ENCODE measurements around the gene ZNF398.
"Not testable (repeated sequence)": the region's sequence is repeated elsewhere in the genome, so short reads cannot be mapped to it uniquely, and the experiment has no call there.

The ZNF398 gene

DNA sequence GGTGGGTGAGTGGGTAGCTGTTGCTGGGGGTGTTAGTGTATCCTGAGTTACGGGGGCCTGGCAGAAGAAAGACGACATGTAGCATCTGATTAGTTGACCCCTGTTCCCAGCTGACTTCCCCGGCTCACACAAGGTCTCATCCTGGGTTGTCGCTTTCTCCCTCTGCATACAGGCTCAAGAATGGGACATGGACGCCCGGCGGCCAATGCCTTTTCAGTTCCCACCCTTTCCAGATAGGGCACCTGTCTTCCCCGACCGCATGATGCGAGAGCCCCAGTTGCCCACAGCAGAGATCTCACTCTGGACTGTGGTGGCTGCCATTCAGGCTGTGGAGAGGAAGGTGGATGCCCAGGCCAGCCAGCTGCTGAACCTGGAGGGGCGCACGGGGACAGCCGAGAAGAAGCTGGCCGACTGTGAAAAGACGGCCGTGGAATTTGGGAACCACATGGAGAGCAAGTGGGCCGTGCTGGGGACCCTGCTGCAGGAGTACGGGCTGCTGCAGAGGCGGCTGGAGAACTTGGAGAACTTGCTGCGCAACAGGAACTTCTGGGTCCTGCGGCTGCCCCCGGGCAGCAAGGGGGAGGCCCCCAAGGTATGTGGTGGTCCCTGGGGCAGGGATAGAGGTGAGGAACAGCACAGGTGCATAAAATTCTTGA, 51.0 kb downstream of the ZNF398 start:
- DNase-seq = no peak

DNA sequence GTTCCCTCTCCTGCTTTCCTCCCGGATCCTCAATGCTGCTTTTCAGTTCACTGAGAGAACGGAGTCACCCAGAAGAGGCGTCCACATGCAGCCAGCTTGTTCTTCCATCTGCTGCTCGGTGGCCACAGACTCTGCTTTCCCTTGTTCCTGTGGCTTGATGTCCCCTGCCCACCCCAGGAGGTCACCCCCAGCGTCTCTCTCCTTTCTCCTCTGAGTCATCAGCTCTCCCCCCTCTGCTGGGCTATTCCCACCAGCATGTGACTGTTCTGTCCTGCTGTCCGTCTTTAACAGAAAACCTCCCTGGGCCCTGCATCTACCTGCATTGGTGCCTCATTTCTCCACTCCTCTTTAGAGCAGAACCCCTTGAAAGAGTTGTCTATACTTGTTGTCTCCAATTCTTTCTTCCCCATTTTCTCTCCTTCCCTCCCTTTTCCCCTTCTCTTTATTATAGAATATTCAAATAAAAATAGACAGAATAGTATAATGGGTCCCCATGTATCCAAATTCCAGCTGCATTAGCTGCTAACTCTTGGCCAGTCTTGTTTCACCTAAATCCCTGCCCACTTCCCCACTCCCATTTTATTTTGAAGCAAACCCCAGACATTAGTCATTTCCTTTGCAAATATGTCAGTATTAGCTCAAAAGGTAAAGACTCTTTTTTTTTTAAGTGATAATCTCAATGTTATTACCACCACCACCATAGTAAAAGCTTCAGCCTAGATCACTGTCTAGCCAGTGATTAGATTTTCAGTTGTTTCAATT, 52.2 kb downstream of the ZNF398 start:
- no peak for DNase-seq

DNA sequence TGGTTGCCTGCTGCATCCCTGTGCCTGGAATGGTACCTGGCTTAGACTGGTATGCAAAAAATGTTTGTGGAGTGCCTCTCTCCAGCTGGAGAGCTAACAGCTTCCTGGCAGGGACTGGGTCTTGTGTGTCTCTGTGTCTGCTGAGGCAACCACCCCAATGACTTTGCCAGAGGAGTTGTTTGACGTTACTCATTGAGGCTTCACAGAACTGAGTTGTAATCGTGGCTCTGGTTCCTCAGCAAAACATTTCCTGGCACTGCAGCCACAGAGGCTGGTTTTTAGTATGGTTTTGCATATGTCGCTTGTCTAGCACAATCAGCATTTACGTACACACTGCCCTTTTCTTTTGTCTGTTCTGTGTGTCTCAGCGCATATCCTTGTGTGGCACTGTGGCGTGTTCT, 55.6 kb downstream of the ZNF398 start:
- DNase-seq = no peak

DNA sequence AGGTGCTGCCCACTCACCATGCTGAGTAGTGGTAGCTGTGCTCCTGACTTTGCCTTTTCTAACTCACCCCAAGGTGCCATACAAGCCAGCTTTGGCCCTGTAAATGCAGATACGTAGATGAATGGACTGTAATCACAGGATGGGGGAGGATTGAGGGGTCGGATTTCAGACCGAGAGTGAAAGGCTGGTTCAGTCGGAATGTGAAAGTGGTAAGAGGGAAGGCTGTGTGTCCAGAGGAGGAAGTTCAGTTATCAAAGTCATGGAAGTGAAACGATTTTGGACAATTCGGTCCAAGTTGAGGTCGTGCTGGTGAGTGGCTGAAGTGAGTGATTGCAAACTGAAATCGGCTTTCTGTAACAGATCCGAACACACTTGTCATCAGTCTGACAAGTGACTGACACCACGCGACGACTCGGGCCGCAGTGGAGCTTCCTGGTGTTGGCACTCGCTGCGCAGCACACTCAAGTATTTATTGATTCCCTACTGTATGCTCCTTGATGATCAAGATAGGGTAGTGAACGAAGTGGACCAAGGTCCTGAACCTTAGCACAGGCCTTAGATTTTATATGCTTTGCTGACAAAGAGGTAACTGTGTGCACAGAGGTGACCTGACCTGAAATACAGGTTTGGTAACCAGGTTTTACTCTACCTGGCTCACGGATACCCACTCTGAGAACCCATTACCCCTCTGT, 58.6 kb downstream of the ZNF398 start:
- DNase-seq = no peak

DNA sequence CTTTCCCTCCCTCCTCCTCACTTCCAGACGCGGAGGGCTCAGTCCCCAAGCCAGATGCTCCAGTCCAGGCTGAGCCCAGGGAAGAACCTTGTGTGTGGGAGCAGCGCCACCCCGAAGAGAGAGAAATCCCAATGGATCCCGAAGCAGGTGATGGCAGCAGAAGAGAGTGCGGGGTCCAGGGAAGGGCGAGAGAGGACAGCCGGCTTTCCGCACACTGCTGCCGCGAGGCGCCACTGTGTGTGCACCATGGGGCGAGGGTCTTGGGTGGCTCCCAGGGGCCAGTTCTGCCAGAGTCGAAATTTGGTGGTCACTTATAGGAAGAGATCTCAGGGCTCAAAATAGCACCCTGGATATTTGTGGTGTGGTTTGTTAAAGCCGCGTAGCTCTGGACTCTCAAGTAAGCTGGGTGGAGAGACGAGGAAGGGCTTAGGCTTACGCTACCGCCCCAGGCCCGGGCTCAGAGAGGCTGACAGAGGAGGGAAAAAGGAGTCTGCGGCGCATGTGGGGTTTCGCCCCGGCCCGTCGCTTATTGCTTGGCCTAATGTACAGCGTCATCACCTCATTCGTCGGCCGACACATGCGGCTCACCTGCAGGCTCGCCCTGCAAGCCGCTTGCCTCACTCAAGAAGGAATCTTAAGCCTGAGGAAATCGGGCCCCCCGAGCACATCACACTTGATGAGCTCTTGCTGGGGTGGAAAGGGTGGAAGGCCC, 60.2 kb downstream of the ZNF398 start:
- no peak for DNase-seq

DNA sequence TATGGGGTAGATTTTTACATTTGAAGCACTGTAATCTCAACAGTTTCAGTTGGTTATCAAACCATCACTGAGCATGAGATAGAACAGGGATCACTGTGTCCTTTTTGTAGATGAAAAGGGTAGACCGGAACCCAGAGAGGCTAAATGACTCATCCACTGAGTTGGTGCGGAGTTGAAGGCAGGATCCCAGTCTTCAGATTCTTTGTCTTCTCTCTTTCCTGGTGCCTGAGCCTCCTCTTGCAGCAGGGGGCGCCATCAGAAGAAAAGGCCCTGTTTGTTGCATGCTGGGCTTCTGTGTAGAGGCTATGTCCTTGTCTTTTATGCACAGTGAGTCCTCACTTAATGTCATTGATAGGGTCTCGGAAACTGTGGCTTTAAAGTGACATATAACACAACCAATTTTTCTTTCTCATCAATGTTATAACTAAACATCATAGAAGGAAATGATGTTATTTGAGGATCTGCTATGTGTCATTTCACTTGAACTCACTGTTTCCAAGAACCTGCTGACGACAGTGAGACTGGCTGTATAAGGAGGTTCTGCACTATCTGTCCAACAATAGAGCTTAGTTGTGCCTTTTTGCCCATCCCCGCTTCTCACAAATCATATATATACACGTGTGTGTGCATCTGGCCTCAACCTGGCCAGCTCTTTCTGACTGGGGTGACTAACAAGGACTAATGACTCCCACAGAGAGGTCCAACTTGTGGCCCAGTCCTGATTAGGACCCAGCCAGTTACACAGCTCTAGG, 62.4 kb downstream of the ZNF398 start:
- DNase-seq = peak; percentile 38

DNA sequence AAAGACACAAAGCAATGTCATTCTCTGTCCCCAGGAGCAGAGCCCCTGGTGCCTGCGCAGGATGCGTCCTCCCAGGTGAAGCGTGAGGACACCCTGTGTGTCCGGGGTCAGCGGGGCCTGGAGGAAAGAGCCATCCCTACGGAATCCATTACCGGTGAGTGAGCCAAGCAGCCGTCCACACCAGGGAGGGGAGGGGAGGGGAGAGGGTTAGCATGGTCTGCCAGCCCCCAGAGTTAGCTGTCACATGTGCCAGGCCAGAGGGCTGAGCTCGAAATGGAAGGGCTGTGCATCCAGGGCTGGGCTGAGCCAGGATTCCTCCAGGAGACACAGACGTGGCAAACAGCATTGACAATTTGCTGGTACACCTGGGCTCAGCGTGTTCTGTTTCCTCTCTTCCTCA, 63.3 kb downstream of the ZNF398 start:
- DNase-seq = no peak

DNA sequence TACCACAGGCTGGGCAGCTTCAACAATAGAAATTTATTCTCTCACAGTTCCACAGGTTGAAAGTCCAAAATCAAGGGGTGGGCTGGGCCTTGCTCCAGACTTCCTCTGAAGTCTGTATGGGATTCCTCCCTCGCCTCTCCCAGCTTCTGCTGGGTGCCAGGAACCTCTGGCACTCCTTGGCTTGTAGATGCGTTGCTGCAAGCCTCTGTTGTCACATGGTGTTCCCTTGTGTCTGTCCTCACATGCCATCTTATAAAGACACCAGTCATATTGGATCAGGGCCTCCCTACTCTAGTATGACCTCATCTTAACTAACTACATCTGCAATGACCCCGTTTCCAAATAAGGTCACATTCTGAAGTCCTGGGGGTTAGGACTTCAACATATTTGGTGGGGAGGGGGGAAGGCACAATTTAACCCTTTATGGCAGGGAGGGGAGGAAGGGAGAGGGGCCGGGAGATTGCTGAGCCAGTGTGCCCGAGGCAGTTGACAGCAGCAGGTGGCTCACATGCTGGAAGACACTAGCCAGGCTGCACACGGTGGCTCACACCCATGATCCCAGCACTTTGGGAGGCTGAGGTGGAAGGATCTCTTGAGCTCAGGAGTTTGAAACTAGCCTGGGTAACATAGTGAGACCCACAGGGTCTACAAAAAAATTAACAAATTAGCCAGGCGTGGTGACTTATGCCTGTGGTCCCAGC, 66.9 kb downstream of the ZNF398 start:
- no peak for DNase-seq

DNA sequence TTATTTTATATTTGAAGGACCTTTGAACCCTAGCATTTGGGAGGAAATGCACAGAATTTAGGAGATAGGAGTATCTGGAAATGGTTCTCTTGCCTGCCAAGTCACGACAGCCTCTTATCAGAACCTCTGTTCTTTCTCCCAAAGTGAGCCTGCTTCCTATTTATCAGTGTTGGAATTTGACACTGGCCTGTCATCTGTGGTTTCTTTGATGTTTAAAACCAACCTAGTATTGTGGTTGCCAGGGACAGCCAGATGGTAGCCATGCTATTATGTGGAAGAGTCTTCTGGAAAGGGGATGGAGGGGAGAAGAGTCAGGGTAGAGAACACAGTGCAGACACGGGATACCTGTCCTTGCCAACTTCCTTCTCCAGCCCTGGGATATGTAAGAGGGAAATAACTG, 69.1 kb downstream of the ZNF398 start:
- no peak for DNase-seq

DNA sequence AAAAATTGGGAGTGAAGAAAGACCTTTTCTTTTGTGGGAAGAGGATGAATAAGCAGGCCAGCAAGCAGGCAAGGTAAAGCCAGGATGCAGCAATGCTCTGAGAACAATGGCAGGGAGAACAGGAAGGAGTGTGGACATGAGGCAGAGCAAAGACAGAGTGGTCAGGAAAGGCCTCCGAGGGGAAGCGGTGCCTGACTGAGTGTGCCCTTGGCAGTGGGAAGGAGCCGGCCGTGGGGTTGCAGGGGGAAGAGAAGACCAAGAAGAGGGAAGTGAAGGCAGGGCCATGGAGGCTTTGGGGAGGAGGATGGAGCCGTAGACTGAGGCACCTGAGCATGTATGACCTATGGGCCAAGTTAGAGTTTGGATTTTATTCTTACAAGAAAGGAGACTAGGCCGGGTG, 70.3 kb downstream of the ZNF398 start:
- no peak for DNase-seq

DNA sequence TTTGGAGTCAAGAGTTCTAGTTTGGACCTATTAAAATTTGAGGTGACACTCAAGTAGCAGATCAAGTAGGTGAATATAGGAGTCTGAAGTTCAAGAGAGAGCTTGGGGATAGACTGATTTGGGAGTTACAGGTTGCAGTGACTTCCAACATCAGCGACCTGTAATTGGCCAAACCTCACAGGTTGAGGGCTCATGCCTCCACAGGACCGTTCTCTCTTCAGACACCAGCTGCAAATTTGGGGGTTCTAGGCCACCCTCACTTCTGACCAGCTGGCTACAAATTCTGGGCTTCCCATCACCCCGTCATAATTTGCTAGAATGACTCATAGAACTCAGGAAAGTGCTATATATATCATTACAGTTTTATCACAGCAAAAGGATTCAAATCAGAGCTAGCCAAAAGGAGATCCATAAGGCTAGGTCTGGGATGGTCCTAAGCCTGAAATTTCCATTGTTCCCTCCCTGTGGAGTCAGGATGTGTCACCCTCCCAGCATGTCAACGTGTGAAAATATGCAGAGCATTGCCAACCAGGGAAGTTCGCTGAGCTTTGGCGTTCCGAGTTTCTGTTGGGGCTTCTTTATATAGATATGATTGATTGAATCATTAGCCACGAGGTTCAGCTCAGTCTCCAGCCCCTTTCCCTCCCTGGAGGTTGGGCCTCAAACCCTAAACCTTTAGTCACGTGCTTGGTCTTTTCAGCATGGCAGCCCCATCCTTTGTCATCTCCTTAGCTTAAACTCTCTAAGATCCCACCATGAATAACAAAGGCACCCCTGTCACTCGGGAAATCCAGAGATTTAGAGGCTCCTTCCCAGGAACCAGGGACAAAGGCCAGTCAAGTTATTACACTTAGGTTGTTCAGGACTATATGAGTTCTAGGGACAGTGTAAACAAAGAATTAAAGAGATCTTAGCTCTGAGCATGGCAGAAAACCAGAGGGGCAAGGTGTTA, 71.5 kb downstream of the ZNF398 start:
- DNase-seq = no peak

DNA sequence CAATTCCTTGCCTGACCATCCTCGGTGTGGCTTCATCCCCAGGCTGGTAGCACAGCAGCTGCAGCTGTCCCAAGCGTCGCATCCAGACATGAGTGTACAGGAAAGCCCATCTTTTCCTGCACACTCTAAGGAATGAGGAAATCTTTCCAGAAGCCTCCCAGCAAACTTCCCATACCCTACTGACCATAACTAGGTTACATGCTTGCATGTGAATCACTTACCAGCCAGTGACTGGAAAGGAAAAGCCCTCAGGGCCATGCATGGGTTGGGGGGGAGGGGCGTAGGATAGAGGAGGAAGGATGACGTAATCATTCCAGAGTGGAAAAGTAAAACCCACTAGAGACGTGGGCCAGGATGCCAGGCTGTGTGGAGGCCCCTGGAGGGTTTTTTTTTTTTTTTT, 73.3 kb downstream of the ZNF398 start:
- no peak for DNase-seq

DNA sequence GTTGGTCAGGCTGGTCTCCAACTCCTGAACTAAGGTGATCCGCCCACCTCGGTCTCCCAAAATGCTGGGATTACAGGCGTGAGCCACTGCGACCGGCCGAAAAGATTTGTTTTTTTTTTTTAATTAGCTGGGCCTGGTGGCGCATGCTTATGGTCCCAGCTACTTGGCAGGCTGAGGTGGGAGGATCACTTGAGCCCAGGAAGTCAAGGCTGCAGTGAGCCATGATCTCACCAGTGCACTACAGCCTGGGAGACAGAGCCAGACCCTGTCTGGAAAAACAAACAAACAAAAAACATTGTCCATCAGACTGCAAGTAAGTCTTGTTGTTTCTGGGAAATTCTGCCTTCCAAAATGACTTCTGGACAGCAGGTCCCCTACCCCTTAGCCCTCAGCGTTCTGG, 75.9 kb downstream of the ZNF398 start:
- no peak for DNase-seq

DNA sequence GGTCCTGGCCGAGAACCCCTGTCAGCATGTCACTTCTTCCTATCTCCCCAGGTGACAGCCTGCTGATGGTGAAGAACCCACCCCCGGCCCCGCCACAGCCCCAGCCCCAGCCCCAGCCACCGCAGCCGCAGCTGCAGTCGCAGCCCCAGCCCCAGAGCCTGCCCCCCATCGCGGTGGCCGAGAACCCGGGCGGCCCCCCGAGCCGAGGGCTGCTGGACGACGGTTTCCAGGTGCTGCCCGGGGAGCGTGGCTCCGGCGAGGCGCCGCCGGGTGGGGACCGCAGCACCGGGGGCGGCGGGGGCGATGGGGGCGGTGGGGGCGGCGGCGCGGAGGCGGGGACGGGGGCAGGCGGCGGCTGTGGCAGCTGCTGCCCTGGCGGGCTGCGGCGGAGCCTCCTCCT, 76.5 kb downstream of the ZNF398 start:
- no peak for DNase-seq

DNA sequence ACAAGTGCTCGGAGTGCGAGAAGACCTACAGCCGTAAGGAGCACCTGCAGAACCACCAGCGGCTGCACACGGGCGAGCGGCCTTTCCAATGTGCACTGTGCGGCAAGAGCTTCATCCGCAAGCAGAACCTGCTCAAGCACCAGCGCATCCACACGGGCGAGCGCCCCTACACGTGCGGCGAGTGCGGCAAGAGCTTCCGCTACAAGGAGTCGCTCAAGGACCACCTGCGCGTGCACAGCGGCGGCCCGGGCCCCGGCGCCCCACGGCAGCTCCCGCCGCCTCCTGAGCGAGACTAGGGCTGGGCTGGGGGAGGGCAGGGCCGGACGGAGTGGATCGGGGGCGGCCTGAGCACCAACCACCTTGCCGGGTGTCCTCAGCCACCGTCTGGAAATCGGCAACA, 77.1 kb downstream of the ZNF398 start:
- no peak for DNase-seq

DNA sequence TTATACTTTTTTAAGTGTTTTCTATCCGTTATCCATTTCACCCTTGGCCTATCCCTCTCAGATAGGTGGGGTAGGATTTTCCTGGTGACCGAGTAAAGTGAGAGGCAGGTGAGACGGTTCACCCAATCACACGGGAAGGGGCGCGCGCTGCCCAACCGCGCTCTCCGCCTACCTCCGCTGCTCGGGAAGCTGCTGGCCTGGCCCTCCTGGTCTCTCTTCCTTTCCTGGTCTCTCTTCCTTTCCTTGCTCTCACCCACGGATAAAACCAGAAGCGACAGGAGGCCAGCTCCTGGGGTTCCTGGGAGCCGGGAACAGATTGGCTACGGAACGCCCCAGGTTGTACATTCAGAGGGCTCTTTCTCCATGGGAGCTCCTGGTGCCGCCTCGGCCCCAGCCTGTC, 77.9 kb downstream of the ZNF398 start:
- no peak for DNase-seq

DNA sequence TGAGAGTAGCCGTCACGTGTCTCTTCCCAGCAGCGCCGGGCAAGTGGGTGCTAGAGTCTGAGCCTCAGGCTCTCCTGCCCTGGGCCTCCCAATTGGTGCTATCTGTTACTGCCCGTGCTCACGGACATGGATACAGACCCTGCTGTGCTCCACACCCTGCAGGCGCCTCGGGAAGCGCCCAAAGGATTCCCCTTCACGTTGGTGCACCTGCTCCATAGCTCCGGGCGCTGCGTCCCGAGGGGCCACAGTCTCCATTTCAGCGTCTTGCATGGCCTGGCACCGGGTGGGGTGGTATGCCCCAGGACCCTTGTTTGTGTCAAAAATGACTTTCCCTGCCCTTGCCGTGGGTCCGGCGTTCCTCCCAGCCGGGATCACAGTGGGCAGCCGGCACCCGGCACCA, 78.4 kb downstream of the ZNF398 start:
- no peak for DNase-seq

DNA sequence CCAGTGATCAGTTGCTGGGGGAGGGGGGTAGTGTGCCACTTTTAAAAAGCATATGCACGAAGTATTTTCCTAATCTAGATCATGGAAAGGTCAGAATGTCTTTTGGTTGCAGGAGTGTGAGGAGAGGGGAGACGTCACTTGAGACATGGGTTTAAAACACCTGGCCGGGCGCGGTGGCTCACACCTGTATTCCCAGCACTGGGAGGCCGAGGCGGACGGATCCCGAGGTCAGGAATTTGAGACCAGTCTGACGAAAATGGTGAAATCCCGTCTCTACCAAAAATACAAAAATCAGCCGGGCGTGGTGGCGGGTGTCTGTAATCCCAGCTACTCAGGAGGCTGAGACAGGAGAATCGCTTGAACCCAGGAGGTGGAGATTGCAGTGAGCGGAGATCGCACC, 79.1 kb downstream of the ZNF398 start:
- DNase-seq = not testable (repeated sequence)

DNA sequence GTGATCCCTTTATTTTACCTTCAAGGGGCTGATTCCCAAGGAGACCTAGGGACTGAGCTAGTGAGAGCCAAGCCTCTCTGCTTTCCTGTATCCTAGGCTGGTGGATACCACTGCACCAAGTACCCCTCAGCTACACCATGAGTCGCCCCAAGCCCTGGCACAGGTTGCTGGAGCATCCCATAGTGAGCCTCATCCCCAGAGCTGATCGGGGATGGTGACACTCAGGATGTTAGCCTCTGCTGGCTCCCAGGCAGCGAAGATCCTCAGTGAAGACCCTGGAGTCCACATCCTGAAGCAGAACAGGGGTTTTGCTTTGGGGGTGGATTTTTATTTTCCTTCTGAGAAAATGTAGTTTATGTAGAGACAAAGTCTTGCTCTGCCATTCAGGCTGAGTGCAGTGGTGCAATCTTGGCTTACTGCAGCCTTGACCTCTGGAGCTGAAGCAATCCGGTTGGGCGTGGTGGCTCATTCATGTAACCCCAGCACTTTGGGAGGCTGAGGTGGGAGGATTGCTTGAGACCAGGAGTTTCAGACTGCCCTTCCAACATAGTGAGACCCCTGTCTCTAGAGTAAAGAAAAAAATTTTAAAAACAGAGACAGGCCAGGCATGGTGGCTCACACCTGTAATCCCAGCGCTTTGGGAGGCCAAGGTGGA, 79.7 kb downstream of the ZNF398 start:
- DNase-seq = no peak

DNA sequence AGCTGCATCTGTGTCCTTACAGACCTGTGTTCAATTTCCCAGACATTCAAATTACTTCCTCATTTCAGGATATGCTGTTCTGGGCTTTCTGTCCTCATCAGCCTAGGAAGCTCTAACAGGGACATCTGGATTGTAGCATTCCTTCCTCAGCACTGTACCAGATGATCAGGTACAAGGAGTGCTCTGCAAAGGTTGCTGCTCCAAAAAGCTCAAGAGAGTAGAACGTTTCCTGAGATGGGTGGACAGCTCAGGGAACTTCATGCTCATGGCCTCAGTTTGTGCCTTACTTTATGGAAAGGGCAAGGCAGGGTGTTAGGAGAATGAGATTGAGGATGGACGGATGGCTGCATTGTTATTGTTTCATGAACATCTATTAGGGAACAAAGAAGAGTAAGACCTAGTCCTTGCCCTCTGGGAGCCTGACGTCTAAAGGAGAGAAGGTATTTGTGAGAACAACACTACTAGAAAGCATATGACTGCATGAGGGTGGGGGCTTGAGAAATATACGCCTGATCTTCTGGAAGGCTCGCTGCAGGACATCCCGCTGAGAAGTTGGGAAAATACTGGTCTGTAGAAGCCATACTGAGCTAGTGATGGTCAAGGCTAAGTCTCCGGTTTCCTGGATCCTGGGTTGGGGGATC, 81.7 kb downstream of the ZNF398 start:
- DNase-seq = no peak

Data from CD4-positive, alpha-beta T cell treated with Interleukin-15 for 1 hour (primary cell).